PC-3 (cell line): Measurements from ENCODE around the gene ADAMTS17.

Experiments
- EZH2 ChIP-seq: fragments of 300-600 bp; sonication (generic); IDR thresholded peaks from one replicate; pipeline ENCODE4 v1.6.1; 2017; ENCODE audit warnings: antibody characterized with exemption, mild to moderate bottlenecking, low read length; ENCODE audit not compliant: unreplicated experiment
- EZH2phosphoT487 ChIP-seq: fragments of 300-600 bp; sonication (generic); IDR thresholded peaks from 2 replicates; pipeline ENCODE4 v1.6.1; 2018; ENCODE audit warnings: mild to moderate bottlenecking, antibody characterized with exemption, low read length, borderline replicate concordance
- TF ChIP-seq, protein P1 (sequence below): fragments of 300-600 bp; sonication (generic); conservative IDR thresholded peaks from 2 replicates; pipeline ENCODE4 v1.5.1; 2017; ENCODE audit warnings: antibody characterized with exemption, low read depth, mild to moderate bottlenecking, low read length

- TF ChIP-seq, protein P1, sequence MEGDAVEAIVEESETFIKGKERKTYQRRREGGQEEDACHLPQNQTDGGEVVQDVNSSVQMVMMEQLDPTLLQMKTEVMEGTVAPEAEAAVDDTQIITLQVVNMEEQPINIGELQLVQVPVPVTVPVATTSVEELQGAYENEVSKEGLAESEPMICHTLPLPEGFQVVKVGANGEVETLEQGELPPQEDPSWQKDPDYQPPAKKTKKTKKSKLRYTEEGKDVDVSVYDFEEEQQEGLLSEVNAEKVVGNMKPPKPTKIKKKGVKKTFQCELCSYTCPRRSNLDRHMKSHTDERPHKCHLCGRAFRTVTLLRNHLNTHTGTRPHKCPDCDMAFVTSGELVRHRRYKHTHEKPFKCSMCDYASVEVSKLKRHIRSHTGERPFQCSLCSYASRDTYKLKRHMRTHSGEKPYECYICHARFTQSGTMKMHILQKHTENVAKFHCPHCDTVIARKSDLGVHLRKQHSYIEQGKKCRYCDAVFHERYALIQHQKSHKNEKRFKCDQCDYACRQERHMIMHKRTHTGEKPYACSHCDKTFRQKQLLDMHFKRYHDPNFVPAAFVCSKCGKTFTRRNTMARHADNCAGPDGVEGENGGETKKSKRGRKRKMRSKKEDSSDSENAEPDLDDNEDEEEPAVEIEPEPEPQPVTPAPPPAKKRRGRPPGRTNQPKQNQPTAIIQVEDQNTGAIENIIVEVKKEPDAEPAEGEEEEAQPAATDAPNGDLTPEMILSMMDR, result no peak
- TF ChIP-seq EZH2 (no peak), EZH2phosphoT487 (no peak)
Observed at GRCh38 chr15:100295939-100296565, 45.7 kb downstream of the ADAMTS17 start.
